ENCODE measurements around the gene PHLDA2. TPM values are rescaled to one million over a fixed set of nuclear protein-coding genes. Genes with fewer than 3 reads are reported as not detected.

Gene PHLDA2
- total and polyA plus RNA-seq, 2 donors from 2014 or later = 9.0 to 19.7 TPM

GRCh38 chr11:2976294-2977063 lies 47.3 kb upstream of the PHLDA2 start:
- Histone ChIP-seq H3K27ac (ENCODE audit: low read depth in 2 of 2, low read length in 2 of 2) (no peak overlapping the region), H3K27me3 (ENCODE audit: control insufficient read depth, insufficient read depth, low read length) (no peaks in the 10 kb centered on the region), H3K36me3 (ENCODE audit: control insufficient read depth in 2 of 3, insufficient read depth in 3 of 3, low read length in 3 of 3) (peaks cover 19 to 39% (median 38%) of the 10 kb centered on the region in 3 donors), H3K4me3 (ENCODE audit: low read length in 3 of 3) (no peak overlapping the region), H3K9me3 (ENCODE audit: control insufficient read depth in 2 of 3, insufficient read depth in 1 of 3, low read length in 3 of 3) (no peaks in the 10 kb centered on the region), H3K4me1 (ENCODE audit: control insufficient read depth in 2 of 3, insufficient read depth in 2 of 3, low read depth in 1 of 3, low read length in 3 of 3) (peaks cover 0 to 4% (median 0%) of the 10 kb centered on the region in 3 donors), H3K9ac (ENCODE audit: low read length in 3 of 3) (no peak overlapping the region)
- TF ChIP-seq CTCF (IDR thresholded peaks at IDR 0.05; ENCODE audit: borderline replicate concordance, extremely low read depth, insufficient read depth) = no peak
- no peak for FAIRE-seq
- no peak for DNase-seq
- intact Hi-C loops (cut with DNase I) = no loop called here

- intact Hi-C loops (cut with DNase I) = no loop called here
- no peaks in the 10 kb centered on the region for H3K27me3 ChIP-seq (ENCODE audit: control insufficient read depth, insufficient read depth, low read length)
- H3K36me3 ChIP-seq (ENCODE audit: control insufficient read depth in 2 of 3, insufficient read depth in 3 of 3, low read length in 3 of 3) = peaks cover 19 to 46% (median 45%) of the 10 kb centered on the region in 3 donors
- TF ChIP-seq CTCF (IDR thresholded peaks at IDR 0.05; ENCODE audit: borderline replicate concordance, extremely low read depth, insufficient read depth) = peak; percentile 57
- H3K9me3 ChIP-seq (ENCODE audit: control insufficient read depth in 2 of 3, insufficient read depth in 1 of 3, low read length in 3 of 3) = no peaks in the 10 kb centered on the region
- peak in 1 of 5 donors; percentile 40 for DNase-seq
- H3K4me3 ChIP-seq (ENCODE audit: low read length in 3 of 3) = no peak overlapping the region
- H3K4me1 ChIP-seq (ENCODE audit: control insufficient read depth in 2 of 3, insufficient read depth in 2 of 3, low read depth in 1 of 3, low read length in 3 of 3) = peaks cover 0 to 4% (median 0%) of the 10 kb centered on the region in 3 donors
- H3K27ac ChIP-seq (ENCODE audit: low read depth in 2 of 2, low read length in 2 of 2) = no peak overlapping the region
- FAIRE-seq = no peak
- no peak overlapping the region for H3K9ac ChIP-seq (ENCODE audit: low read length in 3 of 3)
Observed at GRCh38 chr11:2975594-2975993, 46.4 kb upstream of the PHLDA2 start.

DNA sequence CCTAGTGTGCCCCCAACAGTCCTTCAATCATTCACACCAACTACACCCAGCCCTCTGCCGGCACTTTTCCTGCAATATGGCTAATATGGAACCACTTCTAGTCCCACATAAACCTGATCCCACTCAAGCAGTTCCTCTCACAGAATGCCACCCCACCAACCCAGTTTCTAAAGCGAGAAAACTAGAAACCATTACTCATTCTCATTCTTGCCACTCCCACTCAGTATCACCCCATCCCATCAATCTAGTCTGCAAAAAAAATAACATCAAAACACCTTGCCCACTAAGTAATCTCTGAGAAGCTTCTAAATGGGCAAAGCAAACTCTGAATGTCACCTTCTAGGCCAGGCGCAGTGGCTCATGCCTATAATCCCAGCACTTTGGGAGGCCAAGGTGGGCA lies 45.1 kb upstream of the PHLDA2 start:
- DNase-seq (no peak), FAIRE-seq (no peak)
- Histone ChIP-seq H3K4me3 (ENCODE audit: low read length in 3 of 3) (no peak overlapping the region), H3K27ac (ENCODE audit: low read depth in 2 of 2, low read length in 2 of 2) (no peak overlapping the region), H3K27me3 (ENCODE audit: control insufficient read depth, insufficient read depth, low read length) (no peaks in the 10 kb centered on the region), H3K9me3 (ENCODE audit: control insufficient read depth in 2 of 3, insufficient read depth in 1 of 3, low read length in 3 of 3) (no peaks in the 10 kb centered on the region), H3K4me1 (ENCODE audit: control insufficient read depth in 2 of 3, insufficient read depth in 2 of 3, low read depth in 1 of 3, low read length in 3 of 3) (peaks cover 0 to 4% (median 0%) of the 10 kb centered on the region in 3 donors), H3K36me3 (ENCODE audit: control insufficient read depth in 2 of 3, insufficient read depth in 3 of 3, low read length in 3 of 3) (peaks cover 25 to 59% (median 57%) of the 10 kb centered on the region in 3 donors), H3K9ac (ENCODE audit: low read length in 3 of 3) (no peak overlapping the region)
- no peak for TF ChIP-seq CTCF (IDR thresholded peaks at IDR 0.05; ENCODE audit: borderline replicate concordance, extremely low read depth, insufficient read depth)
- intact Hi-C loops (cut with DNase I) = no loop called here
